Iris pigment epithelial cell (primary cell): ENCODE measurements around the gene DUSP2.

ENCODE experiments used
- DNase-seq: peaks from one replicate; pipeline ENCODE4 v3.0.0-alpha.2; 2011; ENCODE audit warnings: low read depth

Gene DUSP2

GRCh38 chr2:96099861-96100798 is 45.1 kb downstream of the DUSP2 start:
- DNase-seq = no peak

GRCh38 chr2:96098900-96099590 is 46.2 kb downstream of the DUSP2 start:
- DNase-seq = no peak

GRCh38 chr2:96097951-96098823 is 47.1 kb downstream of the DUSP2 start:
- no peak for DNase-seq

- DNase-seq = no peak
Observed at GRCh38 chr2:96097441-96097840, 47.8 kb downstream of the DUSP2 start.

GRCh38 chr2:96095116-96095636 is 50.1 kb downstream of the DUSP2 start:
- DNase-seq = no peak

- no peak for DNase-seq
Observed at GRCh38 chr2:96093528-96093927, 51.7 kb downstream of the DUSP2 start.
